Caco-2 (cell line): ENCODE results near the gene HOXA2. TPM values are rescaled to one million over a fixed set of nuclear protein-coding genes. Genes with fewer than 3 reads are reported as not detected.

Experiments
- BruUV-seq: library from RNA; stranded (reverse); fragments of 400-500 nt; replicated peaks from 2 replicates; lab custom pipeline; 2021; lab: Mats Ljungman, UMichigan
- CTCF ChIA-PET: fragments of 300-600 bp; sonication (Branson Sonifier 250); formaldehyde crosslinking; loops from one replicate; lab custom pipeline; 2022; ENCODE audit warnings: antibody characterized with exemption; lab: Charles Lee
- POLR2A ChIA-PET: fragments of 300-600 bp; sonication (Branson Sonifier 250); formaldehyde crosslinking; loops from one replicate; lab custom pipeline; 2022; ENCODE audit warnings: antibody characterized with exemption; lab: Charles Lee
- DNase-seq, 2 experiments: peaks; one replicate each; pipeline versions ENCODE4 v3.0.0 to v3.0.0-alpha.2; 2020 to 2022
- H3K27me3 ChIP-seq: replicated peaks from 2 replicates; pipeline ENCODE4 v1.6.0; 2011; ENCODE audit warnings: low read length; ENCODE audit not compliant: control insufficient read depth, insufficient read depth
- H3K36me3 ChIP-seq: 2 replicates; pipeline ENCODE4 v1.5.1; 2011; ENCODE audit warnings: low read length; ENCODE audit not compliant: control insufficient read depth, insufficient read depth
- H3K4me1 ChIP-seq: fragments of 250-450 bp; sonication (Bioruptor Pico); 2 replicates; pipeline ENCODE4 v1.5.1; 2020; ENCODE audit warnings: mild to moderate bottlenecking
- H3K4me3 ChIP-seq: 2 replicates; pipeline ENCODE4 v1.5.1; 2011; ENCODE audit warnings: low read depth, mild to moderate bottlenecking, control low read depth, low read length
- H3K9me3 ChIP-seq: fragments of 250-450 bp; sonication (Bioruptor Pico); 2 replicates; pipeline ENCODE4 v1.5.1; 2020; ENCODE audit warnings: mild to moderate bottlenecking, moderate library complexity
- H3K27ac Mint-ChIP-seq: one replicate; pipeline ENCODE4 v1.8.0; 2022; ENCODE audit warnings: mixed read lengths; ENCODE audit not compliant: unreplicated experiment
- H3K27me3 Mint-ChIP-seq: one replicate; pipeline ENCODE4 v1.8.0; 2022; ENCODE audit warnings: mixed read lengths; ENCODE audit not compliant: insufficient read depth, unreplicated experiment
- H3K36me3 Mint-ChIP-seq: one replicate; pipeline ENCODE4 v1.8.0; 2022; ENCODE audit warnings: mild to moderate bottlenecking, mixed read lengths; ENCODE audit not compliant: insufficient read depth, unreplicated experiment
- H3K4me1 Mint-ChIP-seq: one replicate; pipeline ENCODE4 v1.8.0; 2022; ENCODE audit warnings: low read depth, mixed read lengths; ENCODE audit not compliant: unreplicated experiment
- H3K4me3 Mint-ChIP-seq: one replicate; pipeline ENCODE4 v1.8.0; 2022; ENCODE audit warnings: mild to moderate bottlenecking, moderate library complexity, mixed read lengths; ENCODE audit not compliant: unreplicated experiment
- H3K9me3 Mint-ChIP-seq: one replicate; pipeline ENCODE4 v1.8.0; 2022; ENCODE audit warnings: mixed read lengths; ENCODE audit not compliant: unreplicated experiment
- intact Hi-C: fragments of 100-400 bp; cut with micrococcal nuclease; formaldehyde crosslinking; loops from one replicate; pipeline ENCODE4 v1.10.0; 2022; ENCODE audit not compliant: unreplicated experiment
- total RNA-seq: library from RNA; stranded (reverse); gene quantifications from 2 replicates; pipeline ENCODE4 v1.2.3, GENCODE V29; 2022
- TF ChIP-seq, protein P1 (sequence below), 2 experiments: fragments of 200-600 bp in 1 of 2; IDR thresholded peaks; 1 replicate in 1 of 2; 2 replicates in 1 of 2; pipeline versions ENCODE4 v1.5.1 to v1.8.0; 2011 to 2022; ENCODE audit warnings: antibody characterized with exemption in 1 of 2, control low read depth in 1 of 2, inconsistent platforms in 1 of 2, low read depth in 1 of 2, low read length in 1 of 2, mild to moderate bottlenecking in 1 of 2, moderate library complexity in 1 of 2; ENCODE audit not compliant: insufficient read depth in 1 of 2, severe bottlenecking in 1 of 2, unreplicated experiment in 1 of 2

Gene HOXA2
- total RNA-seq, 1 experiment from 2014 or later = 1.5 TPM

DNA sequence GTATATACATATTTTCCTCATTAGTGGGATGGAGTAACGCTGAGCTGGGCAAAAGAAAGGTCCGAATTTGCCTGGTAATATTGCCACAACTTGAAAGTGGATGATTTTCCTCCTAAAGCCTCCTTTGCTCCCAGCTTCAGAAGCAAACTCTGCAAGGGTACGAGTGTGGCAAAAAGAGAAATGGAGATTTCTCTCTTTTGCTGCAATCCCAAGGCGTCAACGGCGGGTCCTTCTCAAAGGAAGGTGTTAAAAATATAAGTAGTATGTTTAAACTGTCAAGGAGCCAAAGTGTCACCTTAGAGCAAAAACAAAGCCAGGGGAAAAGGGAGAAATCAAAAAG, 12.4 kb upstream of the HOXA2 start:
- no peaks in the 10 kb centered on the region for H3K27me3 ChIP-seq
- ChIA-PET POLR2A (interaction anchor here (0.9 to 2.7 kb wide), 4 partner anchors 10 to 251 kb away, joined by 3 to 19 read pairs (median 11); partner anchors contain the start of genes HOXA4 and SKAP2), CTCF (interaction anchor here (0.8 to 2.1 kb wide), 5 partner anchors 18 to 271 kb away, joined by 3 to 7 read pairs (median 4); partner anchors contain the start of genes HOXA1 and HOXA5)
- peaks cover 60% of the 10 kb centered on the region for H3K4me1 ChIP-seq
- TF ChIP-seq, protein P1, sequence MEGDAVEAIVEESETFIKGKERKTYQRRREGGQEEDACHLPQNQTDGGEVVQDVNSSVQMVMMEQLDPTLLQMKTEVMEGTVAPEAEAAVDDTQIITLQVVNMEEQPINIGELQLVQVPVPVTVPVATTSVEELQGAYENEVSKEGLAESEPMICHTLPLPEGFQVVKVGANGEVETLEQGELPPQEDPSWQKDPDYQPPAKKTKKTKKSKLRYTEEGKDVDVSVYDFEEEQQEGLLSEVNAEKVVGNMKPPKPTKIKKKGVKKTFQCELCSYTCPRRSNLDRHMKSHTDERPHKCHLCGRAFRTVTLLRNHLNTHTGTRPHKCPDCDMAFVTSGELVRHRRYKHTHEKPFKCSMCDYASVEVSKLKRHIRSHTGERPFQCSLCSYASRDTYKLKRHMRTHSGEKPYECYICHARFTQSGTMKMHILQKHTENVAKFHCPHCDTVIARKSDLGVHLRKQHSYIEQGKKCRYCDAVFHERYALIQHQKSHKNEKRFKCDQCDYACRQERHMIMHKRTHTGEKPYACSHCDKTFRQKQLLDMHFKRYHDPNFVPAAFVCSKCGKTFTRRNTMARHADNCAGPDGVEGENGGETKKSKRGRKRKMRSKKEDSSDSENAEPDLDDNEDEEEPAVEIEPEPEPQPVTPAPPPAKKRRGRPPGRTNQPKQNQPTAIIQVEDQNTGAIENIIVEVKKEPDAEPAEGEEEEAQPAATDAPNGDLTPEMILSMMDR (IDR thresholded peaks at IDR 0.05; ENCODE audit: insufficient read depth in 1 of 2, low read depth in 1 of 2, low read length in 1 of 2, severe bottlenecking in 1 of 2, unreplicated experiment in 1 of 2) = no peak
- DNase-seq = no peak
- Mint-ChIP-seq H3K4me3 (peak overlapping the region; percentile 76), H3K36me3 (peaks cover 41% of the 10 kb centered on the region), H3K4me1 (peaks cover 37% of the 10 kb centered on the region), H3K27me3 (no peaks in the 10 kb centered on the region), H3K9me3 (no peaks in the 10 kb centered on the region), H3K27ac (peak overlapping the region; percentile 66)
- intact Hi-C loops = loop anchor here (1.0 to 2.0 kb wide), 2 partner anchors 8 to 16 kb away; partner anchors contain the start of gene HOXA4
- no peaks in the 10 kb centered on the region for H3K9me3 ChIP-seq
- H3K36me3 ChIP-seq = no peaks in the 10 kb centered on the region
- H3K4me3 ChIP-seq = peak overlapping the region; percentile 55
- no TSS peak for BruUV-seq

DNA sequence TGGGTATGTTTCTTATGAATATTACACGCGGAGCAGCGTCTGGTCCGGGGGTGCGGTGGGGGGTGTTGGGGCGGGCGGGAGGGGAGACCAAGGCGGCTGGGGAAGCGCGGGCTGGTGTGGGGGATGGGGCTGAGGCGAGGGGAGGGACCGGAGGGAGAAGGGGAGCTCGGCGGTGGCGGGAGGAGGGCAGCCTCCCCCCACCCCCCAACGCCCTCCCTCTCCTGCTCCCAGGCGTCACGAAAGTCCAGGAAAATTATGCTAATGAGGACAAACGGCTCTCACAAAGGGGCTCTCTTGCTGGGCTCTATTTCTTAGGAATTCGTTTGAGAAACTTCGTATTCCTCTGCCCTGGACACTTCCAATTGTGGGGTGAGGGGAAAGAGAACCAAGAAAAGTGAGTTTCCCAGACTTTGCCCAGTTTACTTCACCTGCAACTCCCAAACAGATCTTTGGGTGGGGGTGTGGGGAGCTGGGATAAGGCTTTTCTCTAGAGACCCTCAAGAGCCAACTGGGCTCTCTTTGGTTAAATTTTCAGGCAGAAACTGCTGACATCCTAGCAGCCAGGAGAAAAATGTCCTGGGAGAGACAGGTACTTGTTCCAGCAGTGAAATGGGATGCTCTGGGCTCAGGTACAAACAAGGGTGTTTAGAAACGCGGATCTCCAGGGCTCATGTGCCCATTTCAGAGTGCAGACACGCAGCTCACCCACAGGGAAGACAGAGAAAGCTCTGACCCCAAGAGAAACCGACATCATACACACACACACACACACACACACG, 11.7 kb upstream of the HOXA2 start:
- H3K4me3 Mint-ChIP-seq = peak overlapping the region; percentile 76
- ChIA-PET POLR2A (interaction anchor here (0.9 to 2.7 kb wide), 5 partner anchors 8 to 250 kb away, joined by 3 to 19 read pairs (median 6); partner anchors contain the start of genes HOXA4 and SKAP2), CTCF (interaction anchor here (1.3 to 2.1 kb wide), 3 partner anchors 17 to 76 kb away, joined by 4 to 7 read pairs (median 4); partner anchors contain the start of gene HOXA1)
- H3K9me3 Mint-ChIP-seq = no peaks in the 10 kb centered on the region
- intact Hi-C loops = loop anchor here (2.0 kb wide), 1 partner anchor 17 kb away; the partner anchor contains the start of gene HOXA4
- TF ChIP-seq, protein P1 (IDR thresholded peaks at IDR 0.05; ENCODE audit: insufficient read depth in 1 of 2, low read depth in 1 of 2, low read length in 1 of 2, severe bottlenecking in 1 of 2, unreplicated experiment in 1 of 2) = no peak
- Histone ChIP-seq H3K9me3 (no peaks in the 10 kb centered on the region), H3K4me3 (peak overlapping the region; percentile 53), H3K36me3 (no peaks in the 10 kb centered on the region; the same call in 1 of the 2 replicates), H3K4me1 (peaks cover 55% of the 10 kb centered on the region), H3K27me3 (no peaks in the 10 kb centered on the region)
- peak; percentile 47 to 70 for DNase-seq
- peaks cover 43% of the 10 kb centered on the region for H3K36me3 Mint-ChIP-seq
- BruUV-seq = no TSS peak
- no peaks in the 10 kb centered on the region for H3K27me3 Mint-ChIP-seq
- peak overlapping the region; percentile 66 for H3K27ac Mint-ChIP-seq
- peaks cover 30% of the 10 kb centered on the region for H3K4me1 Mint-ChIP-seq
